GM20000 (cell line): Measurements from ENCODE around the gene CD63.

Experiments
- DNase-seq: peaks from one replicate; pipeline ENCODE4 v3.0.0; 2012; ENCODE audit warnings: low spot score
- TF ChIP-seq, protein P1 (sequence below): IDR thresholded peaks from 2 replicates; pipeline ENCODE4 v1.5.1; 2012; ENCODE audit warnings: mild to moderate bottlenecking, control low read depth; ENCODE audit errors: extremely low read depth, missing control alignments

CD63 gene

DNA sequence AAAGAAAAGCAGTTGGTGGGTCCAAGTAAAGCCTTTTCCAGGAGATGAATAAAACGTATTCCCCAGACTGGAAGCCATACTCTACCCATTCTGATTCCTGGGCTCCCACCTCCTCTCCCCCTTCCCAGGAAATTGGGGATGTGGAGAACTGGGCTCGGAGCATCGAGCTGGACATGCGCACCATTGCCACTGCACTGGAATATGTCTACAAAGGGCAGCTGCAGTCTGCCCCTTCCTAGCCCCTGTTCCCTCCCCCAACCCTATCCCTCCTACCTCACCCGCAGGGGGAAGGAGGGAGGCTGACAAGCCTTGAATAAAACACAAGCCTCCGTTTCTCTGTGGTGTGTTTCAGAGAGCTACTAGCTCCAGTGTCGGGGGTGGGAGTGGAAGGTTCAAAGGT lies 9.4 kb downstream of the CD63 start:
- DNase-seq: no peak
- TF ChIP-seq, protein P1, sequence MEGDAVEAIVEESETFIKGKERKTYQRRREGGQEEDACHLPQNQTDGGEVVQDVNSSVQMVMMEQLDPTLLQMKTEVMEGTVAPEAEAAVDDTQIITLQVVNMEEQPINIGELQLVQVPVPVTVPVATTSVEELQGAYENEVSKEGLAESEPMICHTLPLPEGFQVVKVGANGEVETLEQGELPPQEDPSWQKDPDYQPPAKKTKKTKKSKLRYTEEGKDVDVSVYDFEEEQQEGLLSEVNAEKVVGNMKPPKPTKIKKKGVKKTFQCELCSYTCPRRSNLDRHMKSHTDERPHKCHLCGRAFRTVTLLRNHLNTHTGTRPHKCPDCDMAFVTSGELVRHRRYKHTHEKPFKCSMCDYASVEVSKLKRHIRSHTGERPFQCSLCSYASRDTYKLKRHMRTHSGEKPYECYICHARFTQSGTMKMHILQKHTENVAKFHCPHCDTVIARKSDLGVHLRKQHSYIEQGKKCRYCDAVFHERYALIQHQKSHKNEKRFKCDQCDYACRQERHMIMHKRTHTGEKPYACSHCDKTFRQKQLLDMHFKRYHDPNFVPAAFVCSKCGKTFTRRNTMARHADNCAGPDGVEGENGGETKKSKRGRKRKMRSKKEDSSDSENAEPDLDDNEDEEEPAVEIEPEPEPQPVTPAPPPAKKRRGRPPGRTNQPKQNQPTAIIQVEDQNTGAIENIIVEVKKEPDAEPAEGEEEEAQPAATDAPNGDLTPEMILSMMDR: no peak

DNA sequence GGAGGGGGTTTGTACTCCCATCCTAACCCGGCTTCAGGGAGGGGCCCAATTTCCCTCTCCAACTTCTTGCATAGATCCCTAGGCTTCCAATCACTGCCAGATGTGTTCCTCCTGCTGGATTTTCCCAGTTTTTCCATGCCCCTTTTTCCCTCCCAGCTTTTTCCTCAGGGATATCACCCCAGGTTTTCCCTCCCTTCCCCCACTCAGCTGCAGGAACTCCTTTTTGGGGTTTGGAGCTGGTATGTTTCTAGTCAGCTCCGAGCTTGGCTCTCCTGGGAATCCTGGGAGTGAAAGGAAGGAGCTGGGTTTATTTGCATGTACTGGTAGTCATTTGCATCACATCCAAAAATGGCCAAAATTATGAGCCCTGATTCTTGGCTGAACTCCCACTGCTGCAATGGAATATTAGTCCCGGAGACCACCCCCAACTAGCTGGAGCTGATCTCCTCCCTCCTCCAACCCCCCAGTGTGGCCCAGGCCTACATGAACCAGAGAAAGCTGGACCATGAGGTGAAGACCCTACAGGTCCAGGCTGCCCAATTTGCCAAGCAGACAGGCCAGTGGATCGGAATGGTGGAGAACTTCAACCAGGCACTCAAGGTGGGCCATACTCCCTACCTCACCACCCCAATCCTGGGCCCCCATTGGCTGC lies 10.1 kb downstream of the CD63 start:
- TF ChIP-seq, protein P1: no peak
- no peak for DNase-seq

DNA sequence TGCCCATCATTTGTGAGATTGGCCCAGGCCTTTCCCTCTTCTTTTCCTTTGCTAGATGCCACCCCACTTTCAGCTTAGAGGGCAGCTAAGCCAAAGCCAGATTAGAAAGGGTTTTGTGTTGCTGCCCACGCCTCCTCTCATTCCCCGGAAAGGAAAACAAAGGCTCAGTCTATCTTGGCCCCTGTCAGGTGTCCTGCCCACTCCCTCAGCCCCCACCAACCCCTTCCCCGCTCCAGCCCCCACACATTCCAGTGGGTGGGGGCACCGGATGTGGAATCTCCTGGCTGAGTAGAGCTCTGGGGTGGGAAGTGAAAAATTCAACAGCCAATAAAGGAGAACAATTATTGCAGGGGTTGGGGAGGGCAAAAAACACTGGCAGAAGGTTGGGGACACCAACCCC lies 10.8 kb downstream of the CD63 start:
- no peak for DNase-seq

DNA sequence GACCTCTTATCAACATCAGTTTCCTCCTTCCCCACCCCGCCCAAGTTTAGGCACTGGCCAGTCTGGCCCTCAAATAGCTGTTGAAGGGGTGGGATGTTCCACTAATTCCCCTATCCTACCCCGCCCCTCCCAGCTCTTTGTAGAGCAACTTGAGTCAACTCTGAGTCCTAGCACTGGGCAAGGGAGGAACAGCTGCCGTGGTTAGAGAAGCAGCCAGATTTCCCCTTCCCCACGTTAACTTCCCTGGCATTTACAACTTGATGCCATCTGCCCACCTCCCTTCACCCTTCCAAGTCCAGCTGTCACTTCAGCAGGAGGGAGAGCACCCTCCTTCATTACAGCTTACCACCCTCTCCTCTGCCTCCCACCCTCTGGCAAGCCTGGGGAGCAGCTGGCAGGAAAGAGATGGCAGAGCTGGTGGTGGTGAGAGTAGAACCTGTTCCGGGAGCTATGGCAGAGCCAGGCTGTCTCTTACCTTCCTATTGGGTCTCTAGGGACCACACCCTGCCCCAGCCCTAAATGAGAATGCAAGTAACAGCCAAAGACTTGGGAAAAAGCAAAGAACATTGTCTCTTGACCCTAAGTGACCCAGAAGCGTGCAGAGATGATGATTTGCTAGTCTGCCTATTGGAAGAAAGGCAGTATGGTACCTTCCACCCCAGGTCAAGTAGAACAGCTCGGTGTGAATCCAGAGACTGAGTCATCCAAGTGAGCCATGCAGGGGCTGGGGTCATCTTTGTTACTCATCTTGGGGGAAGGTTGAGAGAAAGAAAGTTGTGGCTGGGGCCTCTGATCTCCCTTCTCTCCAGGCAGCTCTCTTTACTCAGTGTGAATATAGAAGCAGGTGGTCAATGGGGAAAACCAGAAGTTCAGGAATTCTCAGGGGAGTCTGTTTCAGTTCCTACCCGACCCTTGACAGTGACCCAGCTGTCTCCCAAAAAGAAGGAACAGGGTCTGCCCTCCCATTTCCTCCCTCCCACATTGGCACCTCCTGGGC lies 11.5 kb downstream of the CD63 start:
- TF ChIP-seq, protein P1: no peak
- DNase-seq: no peak

More for the DNA sequence above, 10.8 kb downstream of the CD63 start:
- TF ChIP-seq, protein P1: no peak

DNA sequence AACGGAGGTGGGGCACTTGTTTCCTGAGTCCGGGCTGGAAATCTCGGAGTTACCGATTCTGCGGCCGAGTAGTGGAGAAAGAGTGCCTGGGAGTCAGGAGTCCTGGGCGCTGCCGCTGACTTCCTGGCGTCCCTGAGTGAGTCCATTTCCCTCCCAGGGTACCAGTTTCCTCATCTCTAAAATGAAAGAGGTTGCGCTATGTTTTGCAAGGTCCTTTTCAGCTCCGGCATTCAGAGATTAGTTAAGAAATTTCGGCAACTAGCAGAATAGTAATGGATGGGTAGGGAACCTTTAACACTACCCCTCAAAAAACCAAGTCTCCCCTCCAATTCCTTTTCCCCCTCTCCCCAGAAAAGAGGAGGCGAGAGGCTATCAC lies 12.2 kb downstream of the CD63 start:
- DNase-seq: no peak

DNA sequence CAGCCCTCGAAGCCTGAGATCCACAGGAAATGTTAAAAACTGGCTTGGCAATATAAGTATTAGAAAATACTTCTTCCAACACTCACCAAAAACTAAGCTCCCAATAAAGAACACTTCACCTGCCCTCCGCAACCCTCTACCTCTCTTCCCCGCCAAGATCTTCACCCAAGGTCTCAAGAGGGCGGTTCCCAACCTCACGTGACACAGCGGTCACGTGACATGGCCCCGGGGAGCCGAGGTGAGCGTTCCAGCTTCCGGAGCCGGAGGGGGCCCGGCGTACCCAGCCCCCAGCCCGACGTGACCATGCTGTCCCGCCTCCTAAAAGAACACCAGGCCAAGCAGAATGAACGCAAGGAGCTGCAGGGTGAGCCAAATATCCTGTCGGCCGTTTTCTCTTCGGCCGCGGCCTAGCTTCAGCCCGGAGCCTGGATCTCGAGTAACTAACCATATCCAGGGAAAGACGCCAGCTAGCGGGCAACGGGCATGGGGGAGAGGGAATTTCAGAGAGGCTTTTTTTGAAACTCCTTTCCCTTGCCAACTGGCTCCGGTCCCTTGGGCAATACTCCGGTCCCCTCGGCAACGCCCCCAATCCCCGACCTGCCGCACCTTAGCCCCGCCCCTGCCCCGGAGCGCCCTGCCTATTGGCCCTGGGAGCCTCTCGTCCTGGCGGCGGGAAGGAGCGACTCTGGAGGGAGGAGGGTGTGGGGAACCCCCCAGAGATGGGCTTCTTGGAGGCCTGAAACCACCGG lies 12.8 kb downstream of the CD63 start, which contains the start of gene BLOC1S1:
TSS of gene BLOC1S1 (plus strand) at position 214 of the 749 bp plus-strand sequence. CDS start at position 220, 6 bp downstream.
- TF ChIP-seq, protein P1: no peak
- DNase-seq: peak; percentile 95

More for the DNA sequence above, 12.2 kb downstream of the CD63 start:
- TF ChIP-seq, protein P1: no peak
